ENCODE results near the gene ZFP36L1. TPM values are rescaled to one million over a fixed set of nuclear protein-coding genes. Genes with fewer than 3 reads are reported as not detected.

Gene ZFP36L1
- total RNA-seq, 2 experiments from 2014 or later = 254 to 258 TPM

- Histone ChIP-seq H3K4me3 (ENCODE audit: low read length) (no peak overlapping the region), H3K4me1 (ENCODE audit: insufficient read depth, low read length) (peaks cover 35% of the 10 kb centered on the region), H3K27ac (ENCODE audit: low read depth in 1 of 2, low read length in 2 of 2) (no peak overlapping the region), H3K27me3 (ENCODE audit: control insufficient read depth in 1 of 2, insufficient read depth in 2 of 2, low read length in 2 of 2) (no peaks in the 10 kb centered on the region), H3K9me3 (ENCODE audit: control insufficient read depth in 1 of 2, insufficient read depth in 1 of 2, low read length in 2 of 2) (no peaks in the 10 kb centered on the region), H3K36me3 (ENCODE audit: insufficient read depth, low read length) (no peaks in the 10 kb centered on the region)
- CTCF ChIA-PET = interaction anchor here (0.6 kb wide), 1 partner anchor 44 kb away, joined by 4 read pairs; no protein-coding TSS in a partner anchor
- intact Hi-C loops (cut with DNase I, micrococcal nuclease) = no loop called here
- Mint-ChIP-seq H3K4me1 (ENCODE audit: low read depth) (peaks cover 34% of the 10 kb centered on the region), H3K27ac (no peak overlapping the region), H3K27me3 (no peaks in the 10 kb centered on the region), H3K9me3 (no peaks in the 10 kb centered on the region), H3K36me3 (ENCODE audit: low read depth) (no peaks in the 10 kb centered on the region), H3K4me3 (no peak overlapping the region)
- ATAC-seq (ENCODE audit: poor library complexity) = no peak
- TF ChIP-seq CTCF (IDR thresholded peaks at IDR 0.05) = no peak
- POLR2A ChIA-PET = interaction anchor here (0.7 to 2.0 kb wide), 3 partner anchors 17 to 879 kb away, joined by 3 to 7 read pairs (median 3); no protein-coding TSS in a partner anchor
- DNase-seq = no peak
Measured at GRCh38 chr14:68762953-68763764, 29.7 kb downstream of the ZFP36L1 start.

- H3K4me3 ChIP-seq (ENCODE audit: low read length) = no peak overlapping the region
- H3K27me3 ChIP-seq (ENCODE audit: control insufficient read depth in 1 of 2, insufficient read depth in 2 of 2, low read length in 2 of 2) = no peaks in the 10 kb centered on the region
- H3K9me3 ChIP-seq (ENCODE audit: control insufficient read depth in 1 of 2, insufficient read depth in 1 of 2, low read length in 2 of 2) = no peaks in the 10 kb centered on the region
- H3K9me3 Mint-ChIP-seq = no peaks in the 10 kb centered on the region
- H3K27ac Mint-ChIP-seq = no peak overlapping the region
- TF ChIP-seq CTCF (IDR thresholded peaks at IDR 0.05) = no peak
- ChIA-PET POLR2A (no interaction called here), CTCF (no interaction called here)
- intact Hi-C loops (cut with DNase I, micrococcal nuclease) = no loop called here
- H3K4me1 ChIP-seq (ENCODE audit: insufficient read depth, low read length) = peaks cover 38% of the 10 kb centered on the region
- no peaks in the 10 kb centered on the region for H3K27me3 Mint-ChIP-seq
- no peak overlapping the region for H3K27ac ChIP-seq (ENCODE audit: low read depth in 1 of 2, low read length in 2 of 2)
- H3K36me3 ChIP-seq (ENCODE audit: insufficient read depth, low read length) = no peaks in the 10 kb centered on the region
- DNase-seq (no peak), ATAC-seq (ENCODE audit: poor library complexity) (no peak)
- H3K36me3 Mint-ChIP-seq (ENCODE audit: low read depth) = no peaks in the 10 kb centered on the region
- no peak overlapping the region for H3K4me3 Mint-ChIP-seq
- H3K4me1 Mint-ChIP-seq (ENCODE audit: low read depth) = peaks cover 36% of the 10 kb centered on the region
Measured at GRCh38 chr14:68761391-68761790, 31.5 kb downstream of the ZFP36L1 start.

GRCh38 chr14:68760761-68761160 lies 32.1 kb downstream of the ZFP36L1 start:
- TF ChIP-seq CTCF (IDR thresholded peaks at IDR 0.05) = no peak
- peaks cover 33% of the 10 kb centered on the region for H3K4me1 ChIP-seq (ENCODE audit: insufficient read depth, low read length)
- H3K4me3 Mint-ChIP-seq = no peak overlapping the region
- no peaks in the 10 kb centered on the region for H3K9me3 ChIP-seq (ENCODE audit: control insufficient read depth in 1 of 2, insufficient read depth in 1 of 2, low read length in 2 of 2)
- H3K27me3 ChIP-seq (ENCODE audit: control insufficient read depth in 1 of 2, insufficient read depth in 2 of 2, low read length in 2 of 2) = no peaks in the 10 kb centered on the region
- no peak overlapping the region for H3K27ac Mint-ChIP-seq
- H3K4me1 Mint-ChIP-seq (ENCODE audit: low read depth) = peaks cover 34% of the 10 kb centered on the region
- CTCF ChIA-PET = no interaction called here
- DNase-seq = no peak
- no peak overlapping the region for H3K27ac ChIP-seq (ENCODE audit: low read depth in 1 of 2, low read length in 2 of 2)
- no peaks in the 10 kb centered on the region for H3K36me3 ChIP-seq (ENCODE audit: insufficient read depth, low read length)
- H3K36me3 Mint-ChIP-seq (ENCODE audit: low read depth) = no peaks in the 10 kb centered on the region
- intact Hi-C loops (cut with DNase I, micrococcal nuclease) = no loop called here
- H3K4me3 ChIP-seq (ENCODE audit: low read length) = no peak overlapping the region
- no peaks in the 10 kb centered on the region for H3K27me3 Mint-ChIP-seq
- ATAC-seq (ENCODE audit: poor library complexity) = no peak
- POLR2A ChIA-PET = no interaction called here
- no peaks in the 10 kb centered on the region for H3K9me3 Mint-ChIP-seq
